GM18508 (cell line): ENCODE measurements around the gene COBLL1.

Source experiments
- ATAC-seq: cut with Tn5 transposase; IDR thresholded peaks from one replicate; pipeline ENCODE4 v1.9.1; 2021; ENCODE audit warnings: moderate number of reproducible peaks; ENCODE audit not compliant: insufficient read depth, unreplicated experiment

The COBLL1 gene

GRCh38 chr2:164655750-164656149 is 185.9 kb downstream of the COBLL1 start:
- no peak for ATAC-seq

DNA sequence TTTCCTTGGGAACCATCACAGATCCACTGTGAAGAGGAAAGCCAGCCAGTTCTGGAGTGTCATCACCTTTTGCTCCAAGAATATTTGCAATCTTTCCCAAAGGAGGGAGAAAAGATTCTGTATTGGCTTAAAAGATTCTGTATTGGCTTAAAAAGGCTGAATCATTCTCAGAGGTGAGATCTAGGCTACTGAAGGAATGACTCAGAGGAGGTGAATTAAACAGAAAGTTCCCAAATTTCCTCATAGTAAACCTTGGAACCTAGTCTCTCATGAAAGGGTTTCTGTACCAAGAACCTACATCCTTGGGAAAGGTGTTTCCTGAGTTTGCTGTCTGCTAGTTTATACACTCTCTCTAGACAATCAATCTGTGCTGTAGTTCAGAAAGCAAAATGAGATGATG is 186.3 kb downstream of the COBLL1 start:
- no peak for ATAC-seq

- ATAC-seq = no peak
Observed at GRCh38 chr2:164651361-164651760, 190.3 kb downstream of the COBLL1 start.

DNA sequence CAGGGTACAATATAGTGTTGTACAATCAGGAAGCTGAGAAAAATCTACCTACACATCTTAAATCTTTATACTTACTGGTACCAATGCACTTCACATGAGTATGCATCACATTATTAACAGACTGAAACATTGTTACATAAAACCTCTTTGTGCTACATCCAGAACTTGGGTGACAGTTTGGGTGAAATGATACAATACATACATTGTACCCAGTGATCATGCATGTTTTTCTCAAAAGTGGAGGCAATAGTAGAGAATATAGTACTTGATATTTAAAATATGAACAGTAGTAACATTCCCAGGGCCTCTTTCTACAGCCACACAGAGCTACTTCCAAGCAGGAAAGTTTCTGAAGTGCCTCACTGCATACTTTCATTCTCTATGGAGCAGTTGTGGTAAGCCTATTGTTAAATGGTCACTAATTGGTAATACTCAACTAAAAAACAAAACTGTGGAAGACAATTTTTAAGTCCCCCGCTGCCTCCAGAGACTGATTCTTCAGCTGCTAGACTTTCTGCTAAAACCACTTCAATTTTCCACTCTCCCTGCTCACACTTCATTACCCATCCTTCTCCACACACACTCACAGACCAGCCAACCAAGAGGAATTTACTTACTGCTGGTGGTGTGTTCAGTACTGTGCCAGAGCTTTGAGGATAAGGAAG is 197.5 kb downstream of the COBLL1 start:
- no peak for ATAC-seq

DNA sequence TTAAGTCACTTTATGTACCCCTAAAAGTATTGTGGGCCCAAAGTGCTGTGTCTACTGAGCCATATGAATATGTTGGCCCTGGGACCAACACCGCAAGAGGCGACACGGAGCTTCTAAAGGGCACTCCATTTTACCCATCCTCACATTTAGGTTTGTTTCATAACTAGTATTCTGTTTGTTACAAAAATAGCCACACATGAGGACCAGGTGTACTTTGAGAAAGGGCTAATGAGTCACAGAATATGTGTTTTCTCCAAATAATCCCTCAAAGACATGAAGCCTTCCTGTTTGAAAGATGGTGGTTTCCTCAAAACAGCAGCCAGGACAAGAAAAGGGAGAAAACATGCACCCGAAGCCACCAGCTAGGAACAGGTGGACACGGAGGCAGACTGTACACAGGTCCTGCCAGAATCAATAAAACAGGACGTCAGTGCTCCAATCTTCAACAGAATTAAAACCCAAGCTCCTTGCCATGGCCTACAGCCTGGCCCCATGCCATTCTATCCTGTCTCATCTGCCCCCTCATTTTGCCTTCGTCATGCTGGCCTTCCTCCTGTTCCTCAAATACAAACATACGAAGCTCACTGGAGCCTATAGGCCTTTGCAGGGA is 198.6 kb downstream of the COBLL1 start:
- no peak for ATAC-seq

- ATAC-seq = no peak
Observed at GRCh38 chr2:164642268-164642667, 199.4 kb downstream of the COBLL1 start.
